Esophagus muscularis mucosa (tissue), 3 donors: ENCODE data around the gene PTPA.

ENCODE experiments used
- POLR2A ChIP-seq: fragments of 450-650 bp; IDR thresholded peaks from one replicate; pipeline ENCODE4 v1.6.1; 2017; ENCODE audit warnings: antibody characterized with exemption, moderate library complexity, mild to moderate bottlenecking, low read depth
- TF ChIP-seq, protein P1 (sequence below), 3 experiments: fragments of 200-600 bp in 2 of 3; fragments of 450-650 bp in 1 of 3; sonication (generic) in 2 of 3; IDR thresholded peaks; one replicate each; pipeline ENCODE4 v1.5.1; 2017 to 2019; ENCODE audit warnings: antibody characterized with exemption in 3 of 3, mild to moderate bottlenecking in 2 of 3, moderate library complexity in 1 of 3

DNA sequence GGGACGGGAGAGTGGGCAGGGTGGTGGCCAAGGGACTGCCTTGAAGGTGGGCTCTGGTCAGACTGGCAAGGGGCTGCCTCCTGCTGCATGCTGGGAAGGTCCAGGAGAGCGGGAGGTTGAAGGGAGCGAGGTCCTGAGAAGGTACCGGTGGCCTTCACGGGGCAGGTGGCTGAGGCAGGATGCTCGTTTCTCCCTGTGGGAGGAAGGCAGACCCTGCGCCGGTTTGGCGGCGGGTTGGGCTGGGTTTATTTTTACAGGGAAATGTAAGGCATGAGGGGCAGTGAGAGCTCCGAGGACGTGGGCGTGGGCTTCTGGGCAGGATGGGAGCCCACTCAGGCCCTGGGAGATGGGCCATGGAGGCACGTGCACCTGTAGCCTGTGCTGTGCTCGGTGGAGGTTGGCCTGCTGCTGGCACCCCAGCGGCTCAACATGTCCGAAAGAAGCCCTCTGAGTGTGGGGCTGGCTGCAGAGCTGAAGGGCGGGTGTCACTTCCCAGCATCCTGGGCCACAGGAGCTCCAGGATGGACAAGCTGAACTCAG is 39.5 kb downstream of the PTPA start:
- TF ChIP-seq POLR2A, result no peak
- TF ChIP-seq, protein P1, sequence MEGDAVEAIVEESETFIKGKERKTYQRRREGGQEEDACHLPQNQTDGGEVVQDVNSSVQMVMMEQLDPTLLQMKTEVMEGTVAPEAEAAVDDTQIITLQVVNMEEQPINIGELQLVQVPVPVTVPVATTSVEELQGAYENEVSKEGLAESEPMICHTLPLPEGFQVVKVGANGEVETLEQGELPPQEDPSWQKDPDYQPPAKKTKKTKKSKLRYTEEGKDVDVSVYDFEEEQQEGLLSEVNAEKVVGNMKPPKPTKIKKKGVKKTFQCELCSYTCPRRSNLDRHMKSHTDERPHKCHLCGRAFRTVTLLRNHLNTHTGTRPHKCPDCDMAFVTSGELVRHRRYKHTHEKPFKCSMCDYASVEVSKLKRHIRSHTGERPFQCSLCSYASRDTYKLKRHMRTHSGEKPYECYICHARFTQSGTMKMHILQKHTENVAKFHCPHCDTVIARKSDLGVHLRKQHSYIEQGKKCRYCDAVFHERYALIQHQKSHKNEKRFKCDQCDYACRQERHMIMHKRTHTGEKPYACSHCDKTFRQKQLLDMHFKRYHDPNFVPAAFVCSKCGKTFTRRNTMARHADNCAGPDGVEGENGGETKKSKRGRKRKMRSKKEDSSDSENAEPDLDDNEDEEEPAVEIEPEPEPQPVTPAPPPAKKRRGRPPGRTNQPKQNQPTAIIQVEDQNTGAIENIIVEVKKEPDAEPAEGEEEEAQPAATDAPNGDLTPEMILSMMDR (IDR thresholded peaks at IDR 0.05), result no peak
